Spleen (tissue), 7 donors: Measurements from ENCODE around the gene ARHGAP6.

Experiments
- POLR2A ChIP-seq, 3 donors: fragments of 450-650 bp; IDR thresholded peaks; one replicate each; pipeline ENCODE4 v1.5.1; 2017; ENCODE audit warnings: antibody characterized with exemption in 3 of 3, mild to moderate bottlenecking in 1 of 3
- POLR2AphosphoS5 ChIP-seq, 3 donors: sonication (generic); formaldehyde crosslinking; IDR thresholded peaks; one replicate each; pipeline ENCODE4 v1.5.1; 2017; ENCODE audit warnings: antibody characterized with exemption in 3 of 3
- TF ChIP-seq, protein P1 (sequence below), 11 experiments: fragments of 200-600 bp in 7 of 11; fragments of 450-650 bp in 4 of 11; sonication (generic) in 4 of 11; IDR thresholded peaks in 8 of 11; conservative IDR thresholded peaks in 3 of 11; 1 replicate in 7 of 11; 2 replicates in 4 of 11; pipeline versions ENCODE4 v1.4.0 to v1.8.0; 2016 to 2021; ENCODE audit warnings: antibody characterized with exemption in 11 of 11, inconsistent platforms in 4 of 11, mild to moderate bottlenecking in 1 of 11
- donor health status: DM: no; HTN: no; CAD: no; lungs with moderate emphysema.
- donor health status: DM: no; HTN: no; CAD: no.
- donor health status: DM: no; HTN: no; CAD: no.

DNA sequence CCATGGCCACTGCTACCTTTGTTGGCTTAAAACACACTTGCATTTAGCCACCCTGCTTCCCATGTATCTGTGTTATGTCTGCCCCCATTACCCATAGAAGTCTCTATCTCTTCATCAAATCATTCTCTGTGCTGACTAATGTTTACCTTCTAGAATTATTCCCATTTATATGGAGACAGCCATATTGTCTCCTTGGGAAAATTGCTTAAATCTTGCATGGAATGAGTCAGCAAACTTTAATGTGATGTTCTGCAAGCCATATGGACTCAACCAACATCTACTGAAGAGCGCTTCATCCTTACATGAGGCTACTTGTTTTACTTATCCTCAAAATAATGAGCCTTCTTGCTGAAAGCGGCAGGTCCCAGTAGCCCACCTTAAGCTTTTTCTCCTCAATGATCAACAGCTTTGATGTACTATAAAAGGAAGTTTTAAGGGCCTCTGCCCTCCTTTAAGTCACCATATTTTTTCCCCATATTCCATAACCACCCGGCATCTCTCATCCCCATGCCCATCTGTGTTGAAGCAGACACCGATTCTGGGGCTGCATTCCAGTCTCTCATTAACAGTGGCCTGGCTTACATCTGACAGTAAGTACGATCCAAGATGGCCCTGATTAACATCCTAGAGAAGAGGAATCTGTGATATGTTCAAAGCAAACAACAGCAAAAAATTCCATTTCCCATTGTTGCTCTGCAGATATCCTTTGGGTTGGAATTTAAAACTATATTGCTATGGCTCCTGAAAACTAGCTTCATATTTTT lies 130.4 kb downstream of the ARHGAP6 start:
- TF ChIP-seq, protein P1, sequence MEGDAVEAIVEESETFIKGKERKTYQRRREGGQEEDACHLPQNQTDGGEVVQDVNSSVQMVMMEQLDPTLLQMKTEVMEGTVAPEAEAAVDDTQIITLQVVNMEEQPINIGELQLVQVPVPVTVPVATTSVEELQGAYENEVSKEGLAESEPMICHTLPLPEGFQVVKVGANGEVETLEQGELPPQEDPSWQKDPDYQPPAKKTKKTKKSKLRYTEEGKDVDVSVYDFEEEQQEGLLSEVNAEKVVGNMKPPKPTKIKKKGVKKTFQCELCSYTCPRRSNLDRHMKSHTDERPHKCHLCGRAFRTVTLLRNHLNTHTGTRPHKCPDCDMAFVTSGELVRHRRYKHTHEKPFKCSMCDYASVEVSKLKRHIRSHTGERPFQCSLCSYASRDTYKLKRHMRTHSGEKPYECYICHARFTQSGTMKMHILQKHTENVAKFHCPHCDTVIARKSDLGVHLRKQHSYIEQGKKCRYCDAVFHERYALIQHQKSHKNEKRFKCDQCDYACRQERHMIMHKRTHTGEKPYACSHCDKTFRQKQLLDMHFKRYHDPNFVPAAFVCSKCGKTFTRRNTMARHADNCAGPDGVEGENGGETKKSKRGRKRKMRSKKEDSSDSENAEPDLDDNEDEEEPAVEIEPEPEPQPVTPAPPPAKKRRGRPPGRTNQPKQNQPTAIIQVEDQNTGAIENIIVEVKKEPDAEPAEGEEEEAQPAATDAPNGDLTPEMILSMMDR (IDR thresholded peaks at IDR 0.05 in 8 of 11, conservative IDR thresholded peaks at IDR 0.05 in 3 of 11) = no peak
- TF ChIP-seq POLR2AphosphoS5 (IDR thresholded peaks at IDR 0.05) (no peak), POLR2A (IDR thresholded peaks at IDR 0.05) (no peak)
